Measurements from ENCODE around the gene SOX12.

The SOX12 gene

DNA sequence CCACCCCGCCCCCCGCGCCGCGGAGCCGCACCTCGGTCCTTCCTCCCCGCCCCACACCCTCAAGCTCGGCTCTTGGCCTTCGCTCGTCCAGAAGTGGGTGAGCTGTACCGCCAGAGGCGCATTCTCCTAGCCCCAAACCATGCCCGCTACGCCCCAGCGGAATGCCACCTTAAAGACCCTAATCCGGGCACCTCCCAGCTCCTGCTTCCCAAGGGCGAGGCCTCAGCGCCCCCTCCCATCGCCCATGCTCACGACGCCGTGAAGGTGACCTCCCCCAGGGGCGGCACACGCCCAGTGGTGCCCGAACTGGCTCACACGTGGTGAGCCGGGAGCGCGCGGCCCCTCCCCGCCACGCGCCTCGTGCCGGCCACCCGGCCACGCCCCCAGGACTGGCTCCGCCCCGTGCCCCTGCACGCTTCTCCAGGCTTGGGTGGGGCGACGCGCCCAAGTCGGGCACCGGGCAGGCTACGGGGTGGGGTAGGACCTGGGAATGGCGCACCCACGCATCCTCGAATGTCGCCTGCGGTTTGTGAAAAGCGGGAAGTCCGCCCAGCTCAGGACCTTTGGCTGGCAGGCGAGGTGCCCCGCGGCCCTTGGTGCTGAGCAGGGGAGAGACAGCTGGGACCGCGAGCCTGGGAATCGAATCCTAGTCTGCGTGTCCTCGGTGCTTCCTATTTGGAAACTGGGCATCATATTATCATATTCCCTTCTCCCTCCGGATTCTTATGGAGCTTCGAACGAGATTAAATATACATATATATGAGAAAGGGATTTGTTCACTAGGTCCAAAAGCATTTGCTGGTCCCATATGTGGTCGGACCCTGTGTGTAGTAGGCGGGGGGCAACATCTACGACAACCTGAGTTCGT is 941 bp upstream of the SOX12 start:
- DNase-seq (ENCODE audit: low read depth) = peak; percentile 94
- TF ChIP-seq, protein P1, sequence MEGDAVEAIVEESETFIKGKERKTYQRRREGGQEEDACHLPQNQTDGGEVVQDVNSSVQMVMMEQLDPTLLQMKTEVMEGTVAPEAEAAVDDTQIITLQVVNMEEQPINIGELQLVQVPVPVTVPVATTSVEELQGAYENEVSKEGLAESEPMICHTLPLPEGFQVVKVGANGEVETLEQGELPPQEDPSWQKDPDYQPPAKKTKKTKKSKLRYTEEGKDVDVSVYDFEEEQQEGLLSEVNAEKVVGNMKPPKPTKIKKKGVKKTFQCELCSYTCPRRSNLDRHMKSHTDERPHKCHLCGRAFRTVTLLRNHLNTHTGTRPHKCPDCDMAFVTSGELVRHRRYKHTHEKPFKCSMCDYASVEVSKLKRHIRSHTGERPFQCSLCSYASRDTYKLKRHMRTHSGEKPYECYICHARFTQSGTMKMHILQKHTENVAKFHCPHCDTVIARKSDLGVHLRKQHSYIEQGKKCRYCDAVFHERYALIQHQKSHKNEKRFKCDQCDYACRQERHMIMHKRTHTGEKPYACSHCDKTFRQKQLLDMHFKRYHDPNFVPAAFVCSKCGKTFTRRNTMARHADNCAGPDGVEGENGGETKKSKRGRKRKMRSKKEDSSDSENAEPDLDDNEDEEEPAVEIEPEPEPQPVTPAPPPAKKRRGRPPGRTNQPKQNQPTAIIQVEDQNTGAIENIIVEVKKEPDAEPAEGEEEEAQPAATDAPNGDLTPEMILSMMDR (IDR thresholded peaks at IDR 0.05; ENCODE audit: insufficient read depth, low read depth, low read length, missing control alignments) = peak; percentile 36

DNA sequence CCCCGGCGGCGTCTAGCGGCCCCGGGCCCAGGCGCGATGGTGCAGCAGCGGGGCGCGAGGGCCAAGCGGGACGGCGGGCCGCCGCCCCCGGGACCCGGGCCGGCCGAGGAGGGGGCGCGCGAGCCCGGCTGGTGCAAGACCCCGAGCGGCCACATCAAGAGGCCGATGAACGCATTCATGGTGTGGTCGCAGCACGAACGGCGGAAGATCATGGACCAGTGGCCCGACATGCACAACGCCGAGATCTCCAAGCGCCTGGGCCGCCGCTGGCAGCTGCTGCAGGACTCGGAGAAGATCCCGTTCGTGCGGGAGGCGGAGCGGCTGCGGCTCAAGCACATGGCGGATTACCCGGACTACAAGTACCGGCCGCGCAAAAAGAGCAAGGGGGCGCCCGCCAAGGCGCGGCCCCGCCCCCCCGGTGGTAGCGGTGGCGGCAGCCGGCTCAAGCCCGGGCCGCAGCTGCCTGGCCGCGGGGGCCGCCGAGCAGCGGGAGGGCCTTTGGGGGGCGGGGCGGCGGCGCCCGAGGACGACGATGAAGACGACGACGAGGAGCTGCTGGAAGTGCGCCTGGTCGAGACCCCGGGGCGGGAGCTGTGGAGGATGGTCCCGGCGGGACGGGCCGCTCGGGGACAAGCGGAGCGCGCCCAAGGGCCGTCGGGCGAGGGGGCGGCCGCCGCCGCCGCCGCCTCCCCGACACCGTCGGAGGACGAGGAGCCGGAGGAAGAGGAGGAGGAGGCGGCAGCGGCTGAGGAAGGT is 715 bp downstream of the SOX12 start:
- peak; percentile 77 for DNase-seq (ENCODE audit: low read depth)
- H3K4me3 ChIP-seq (ENCODE audit: low read depth, low read length) = peak overlapping the region; percentile 85
- TF ChIP-seq, protein P1 (IDR thresholded peaks at IDR 0.05; ENCODE audit: insufficient read depth, low read depth, low read length, missing control alignments) = no peak

More for the DNA sequence above, 941 bp upstream of the SOX12 start:
- H3K4me3 ChIP-seq (ENCODE audit: low read depth, low read length) = peak overlapping the region; percentile 65

DNA sequence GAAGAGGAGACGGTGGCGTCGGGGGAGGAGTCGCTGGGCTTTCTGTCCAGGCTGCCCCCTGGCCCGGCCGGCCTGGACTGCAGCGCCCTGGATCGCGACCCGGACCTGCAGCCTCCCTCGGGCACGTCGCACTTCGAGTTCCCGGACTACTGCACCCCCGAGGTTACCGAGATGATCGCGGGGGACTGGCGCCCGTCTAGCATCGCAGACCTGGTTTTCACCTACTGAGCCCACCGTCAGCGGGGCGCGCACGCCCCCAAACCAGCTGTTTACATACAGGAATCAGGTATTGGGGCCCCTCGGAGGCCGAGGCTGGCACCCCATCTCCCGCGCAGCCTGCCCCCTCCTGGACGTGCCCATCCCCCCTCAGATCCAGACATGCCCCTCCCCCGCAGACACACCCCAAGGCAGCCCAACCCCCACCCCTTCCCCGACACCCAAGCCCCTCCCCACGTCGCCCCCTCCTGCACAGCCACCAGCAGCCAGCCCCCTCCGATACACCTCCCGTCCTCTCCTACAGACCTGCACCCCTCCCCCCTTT is 1.4 kb downstream of the SOX12 start:
- DNase-seq (ENCODE audit: low read depth) = no peak

DNA sequence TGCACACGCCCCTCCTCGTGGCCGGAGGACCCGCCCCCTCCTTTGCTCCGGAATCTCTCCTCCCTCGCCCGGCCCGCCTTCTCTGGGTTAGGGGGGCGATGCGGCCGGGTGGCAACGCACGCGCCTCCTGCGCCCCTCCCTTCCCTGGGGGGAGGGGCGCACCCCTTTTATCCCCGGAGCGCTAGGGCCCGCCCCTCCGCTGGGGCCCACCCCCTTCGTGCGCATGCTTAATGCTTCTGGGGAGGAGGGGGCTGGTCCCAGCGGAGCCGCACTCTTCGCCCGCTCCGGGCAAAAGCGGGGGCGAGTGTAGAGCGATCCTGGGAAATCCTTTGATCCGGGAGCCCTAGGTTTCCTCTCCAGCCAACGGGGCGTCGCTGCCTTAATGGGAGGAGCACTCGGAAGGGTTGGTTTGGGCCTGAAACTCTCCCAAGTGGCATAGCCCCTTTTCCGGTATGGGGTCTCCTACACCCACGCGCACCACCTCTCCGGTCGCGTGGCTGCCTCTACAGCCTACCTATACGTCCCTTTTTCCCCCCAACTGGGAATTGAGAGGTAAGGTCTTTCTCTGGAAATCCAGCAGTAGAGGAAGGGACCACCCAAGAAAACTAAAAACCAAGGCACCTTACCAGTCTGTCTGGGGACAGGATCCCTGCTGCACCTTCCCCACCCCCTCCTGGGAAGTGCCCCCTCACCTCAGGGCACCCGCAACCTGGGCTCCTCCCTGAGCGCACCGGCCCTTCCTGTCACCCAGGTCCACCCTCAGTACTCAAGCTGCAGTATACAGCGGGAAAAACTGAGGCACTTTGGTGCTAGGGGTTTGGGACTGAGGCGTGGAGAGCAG is 2.1 kb downstream of the SOX12 start:
- peak; percentile 94 for DNase-seq (ENCODE audit: low read depth)
- TF ChIP-seq, protein P1 (IDR thresholded peaks at IDR 0.05; ENCODE audit: insufficient read depth, low read depth, low read length, missing control alignments) = no peak
- H3K4me3 ChIP-seq (ENCODE audit: low read depth, low read length) = peak overlapping the region; percentile 85

More for the DNA sequence above, 1.4 kb downstream of the SOX12 start:
- TF ChIP-seq, protein P1 (IDR thresholded peaks at IDR 0.05; ENCODE audit: insufficient read depth, low read depth, low read length, missing control alignments) = peak; percentile 4
- H3K4me3 ChIP-seq (ENCODE audit: low read depth, low read length) = peak overlapping the region; percentile 85

DNA sequence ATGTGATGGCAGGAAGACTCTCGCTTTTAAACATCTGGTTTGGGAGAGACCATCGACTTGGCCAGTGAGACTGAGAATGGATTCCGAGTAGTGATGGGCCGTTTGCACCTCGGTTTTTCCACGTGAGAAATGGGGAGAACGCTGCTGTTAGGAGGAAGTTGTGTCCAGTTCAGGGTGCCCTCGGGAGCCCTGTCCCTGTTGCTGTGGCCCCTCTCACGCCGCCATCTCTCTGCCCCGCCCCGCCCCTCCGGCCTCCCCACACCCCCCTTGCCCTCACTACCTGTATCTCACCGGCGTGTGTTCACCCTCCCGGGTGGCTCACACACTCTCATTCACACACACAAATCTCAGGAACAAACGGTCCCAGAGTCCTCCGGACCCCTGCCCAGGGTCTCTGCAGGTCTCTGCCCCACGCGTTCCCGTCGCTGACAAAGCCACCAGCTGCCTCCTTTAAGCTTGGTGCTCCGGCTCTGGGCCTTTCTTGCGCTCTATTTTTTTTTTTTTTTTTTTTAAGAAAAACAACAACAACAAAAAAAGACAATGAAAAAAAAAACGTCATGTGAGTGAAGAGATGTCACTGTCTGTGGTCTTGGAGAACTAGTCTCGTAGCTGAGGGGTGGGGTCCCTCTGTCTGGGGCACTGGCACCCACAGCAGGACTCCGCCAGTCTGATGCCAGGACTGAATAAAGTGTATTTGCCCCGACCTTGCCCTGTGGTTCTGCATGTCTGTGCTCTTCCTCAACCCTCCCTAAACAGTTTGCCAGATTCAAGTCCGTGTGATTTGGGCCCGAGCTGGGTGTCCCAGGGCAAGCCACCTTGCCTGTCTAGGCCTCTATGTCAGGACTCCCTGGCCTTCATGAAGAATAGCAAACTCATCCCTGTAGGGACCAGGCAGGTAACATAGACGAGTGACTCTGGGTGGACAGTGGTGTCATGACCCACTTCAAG is 2.9 kb downstream of the SOX12 start:
- H3K4me3 ChIP-seq (ENCODE audit: low read depth, low read length) = peak overlapping the region; percentile 85
- DNase-seq (ENCODE audit: low read depth) = no peak
- TF ChIP-seq, protein P1 (IDR thresholded peaks at IDR 0.05; ENCODE audit: insufficient read depth, low read depth, low read length, missing control alignments) = no peak
